Small intestine (tissue), 16 donors: ENCODE data around the gene NACAD. TPM values are rescaled to one million over a fixed set of nuclear protein-coding genes. Genes with fewer than 3 reads are reported as not detected.

Source experiments
- DNase-seq, 2 donors: peaks; one replicate each; pipeline versions ENCODE4 v3.0.0 to v3.0.0-alpha.2; 2013
- FAIRE-seq: peaks from 2 replicates; lab custom pipeline; 2012; peaks lifted over from hg19 to GRCh38; lab: Jason Lieb, UNC
- H3K27ac ChIP-seq, 3 donors: one replicate each; pipeline ENCODE4 v1.5.1; 2013; ENCODE audit warnings: low read length in 2 of 3, mild to moderate bottlenecking in 2 of 3, control low read depth in 1 of 3, inconsistent platforms in 1 of 3, low read depth in 1 of 3, moderate library complexity in 1 of 3
- H3K27me3 ChIP-seq, 3 donors: one replicate each; pipeline ENCODE4 v1.6.1; 2013; ENCODE audit warnings: low read length in 3 of 3, inconsistent platforms in 1 of 3; ENCODE audit not compliant: control insufficient read depth in 3 of 3, insufficient read depth in 3 of 3
- H3K36me3 ChIP-seq, 3 donors: one replicate each; pipeline ENCODE4 v1.6.1; 2013; ENCODE audit warnings: low read length in 3 of 3, inconsistent platforms in 1 of 3, low read depth in 1 of 3, mild to moderate bottlenecking in 1 of 3, moderate library complexity in 1 of 3; ENCODE audit not compliant: control insufficient read depth in 3 of 3, insufficient read depth in 2 of 3
- H3K4me1 ChIP-seq, 3 donors: one replicate each; pipeline ENCODE4 v1.6.1; 2013; ENCODE audit warnings: low read length in 2 of 3, inconsistent platforms in 1 of 3, low read depth in 1 of 3, mild to moderate bottlenecking in 1 of 3, moderate library complexity in 1 of 3; ENCODE audit not compliant: control insufficient read depth in 3 of 3, insufficient read depth in 2 of 3
- H3K4me3 ChIP-seq, 3 donors: one replicate each; pipeline ENCODE4 v1.5.1; 2013; ENCODE audit warnings: low read length in 3 of 3, control low read depth in 1 of 3, inconsistent platforms in 1 of 3, low read depth in 1 of 3, mild to moderate bottlenecking in 1 of 3, moderate library complexity in 1 of 3
- H3K9me3 ChIP-seq, 2 donors: one replicate each; pipeline ENCODE4 v1.6.1; 2013; ENCODE audit warnings: low read depth in 1 of 2, low read length in 1 of 2; ENCODE audit not compliant: control insufficient read depth in 2 of 2, insufficient read depth in 1 of 2
- WGBS, 3 donors: extraction: QIAGEN DNeasy Blood & Tissue Kit; methylation state at CpG; one replicate each; pipeline ENCODE4 v1.1.7; 2013; 5-methylcytosine and 5-hydroxymethylcytosine counted together
- long read RNA-seq, 10 donors: transcript quantifications; one replicate each; lab custom pipeline, GENCODE V29; 2026
- polyA plus RNA-seq, 4 donors: library from polyadenylated mRNA; stranded (reverse) in 3 of 4; unstranded in 1 of 4; fragments of 200-250 nt in 3 of 4; fragments of 120-200 nt in 1 of 4; gene quantifications; one replicate each; pipeline versions ENCODE4 v1.2.1 to v1.2.3, GENCODE V29; 2013
- donor health status: healthy with polysubstance abuse.
- donor health status: control.
- donor health status: control.
- donor health status: Bipolar disorder and iron deficiency.
- donor health status: healthy.

NACAD gene
- 1 to 10 TPM in 2 of 4 donors, under 1 TPM in 2; 0.22 to 2.9 (median 1.1) TPM for polyA plus RNA-seq
- long read RNA-seq, donor 1: 0 reads
- long read RNA-seq, donor 2: 0 reads
- long read RNA-seq, donor 3: 0 reads
- long read RNA-seq, donor 4: 0 reads
- long read RNA-seq, donor 5: 0 reads
- long read RNA-seq, donor 6: 0 reads
- long read RNA-seq, donor 7, partial matches to known transcripts: 5 of 5 reads
- long read RNA-seq, donor 7, other reads (novel, unspliced or antisense): 0 of 5 reads
- long read RNA-seq, donor 8: 0 reads
- long read RNA-seq, donor 9: 0 reads
- long read RNA-seq, donor 10, partial matches to known transcripts: 6 of 6 reads
- long read RNA-seq, donor 10, other reads (novel, unspliced or antisense): 0 of 6 reads

GRCh38 chr7:45088821-45089340, at the start of gene NACAD:
TSS of gene NACAD (minus strand) at chr7:45088969. CDS start at chr7:45088894, 75 bp downstream.
- DNase-seq: peak in 1 of 2 donors; percentile 63
- Histone ChIP-seq H3K9me3 (peaks cover 0 to 2% of the 10 kb centered on the region in 2 donors), H3K36me3 (no peaks in the 10 kb centered on the region), H3K4me3 (peak within 1 kb of the TSS in 2 of 3 donors; percentile 44 to 48), H3K4me1 (peaks cover 0 to 4% (median 0%) of the 10 kb centered on the region in 3 donors), H3K27me3 (peaks cover 0 to 15% (median 2%) of the 10 kb centered on the region in 3 donors), H3K27ac (peak within 1 kb of the TSS in 1 of 3 donors; percentile 37)
- 1% methylated on average over 36 to 50 of the region's 50 CpGs for WGBS, 3 donors
- no peak for FAIRE-seq

GRCh38 chr7:45136106-45137060, 47.6 kb upstream of the NACAD start:
- FAIRE-seq: no peak
- 9 to 32% (median 24%) methylated on average over 9 of the region's 9 CpGs for WGBS, 3 donors

GRCh38 chr7:45133877-45134276, 45.1 kb upstream of the NACAD start:
- FAIRE-seq (no peak), DNase-seq (no peak)
- H3K4me3 ChIP-seq: no peak overlapping the region
- H3K4me1 ChIP-seq: peaks cover 0 to 21% (median 0%) of the 10 kb centered on the region in 3 donors
- H3K36me3 ChIP-seq: no peaks in the 10 kb centered on the region
- 92 to 93% (median 92%) methylated on average over 7 of the region's 7 CpGs for WGBS, 3 donors
- H3K9me3 ChIP-seq: no peaks in the 10 kb centered on the region
- H3K27ac ChIP-seq: no peak overlapping the region
- no peaks in the 10 kb centered on the region for H3K27me3 ChIP-seq

More at GRCh38 chr7:45136106-45137060, 47.6 kb upstream of the NACAD start:
- no peaks in the 10 kb centered on the region for H3K27me3 ChIP-seq
- peak; percentile 85 to 90 for DNase-seq
- H3K4me1 ChIP-seq: peaks cover 0 to 24% (median 0%) of the 10 kb centered on the region in 3 donors
- H3K27ac ChIP-seq: peak overlapping the region; percentile 38 to 77 (median 69)
- no peaks in the 10 kb centered on the region for H3K9me3 ChIP-seq
- H3K4me3 ChIP-seq: no peak overlapping the region
- no peaks in the 10 kb centered on the region for H3K36me3 ChIP-seq

GRCh38 chr7:45133352-45133751, 44.6 kb upstream of the NACAD start:
- H3K36me3 ChIP-seq: no peaks in the 10 kb centered on the region
- WGBS, 3 donors: 93 to 97% (median 93%) methylated on average over 4 of the region's 4 CpGs
- H3K4me1 ChIP-seq: peaks cover 0 to 18% (median 0%) of the 10 kb centered on the region in 3 donors
- no peaks in the 10 kb centered on the region for H3K9me3 ChIP-seq
- FAIRE-seq (no peak), DNase-seq (no peak)
- no peak overlapping the region for H3K4me3 ChIP-seq
- no peaks in the 10 kb centered on the region for H3K27me3 ChIP-seq
- no peak overlapping the region for H3K27ac ChIP-seq

- H3K36me3 ChIP-seq: no peaks in the 10 kb centered on the region
- WGBS, 3 donors: 68 to 81% (median 81%) methylated on average over 8 of the region's 8 CpGs
- H3K4me3 ChIP-seq: no peak overlapping the region
- H3K4me1 ChIP-seq: peaks cover 0 to 16% (median 0%) of the 10 kb centered on the region in 3 donors
- FAIRE-seq (no peak), DNase-seq (no peak)
- no peak overlapping the region for H3K27ac ChIP-seq
- no peaks in the 10 kb centered on the region for H3K9me3 ChIP-seq
- H3K27me3 ChIP-seq: no peaks in the 10 kb centered on the region
Measured at GRCh38 chr7:45132708-45133320, 44.0 kb upstream of the NACAD start.

GRCh38 chr7:45131891-45132290, 43.1 kb upstream of the NACAD start:
- H3K27ac ChIP-seq: no peak overlapping the region
- H3K27me3 ChIP-seq: no peaks in the 10 kb centered on the region
- no peaks in the 10 kb centered on the region for H3K9me3 ChIP-seq
- no peak for DNase-seq
- H3K4me1 ChIP-seq: peaks cover 0 to 10% (median 0%) of the 10 kb centered on the region in 3 donors
- 74 to 89% (median 85%) methylated on average over 4 of the region's 4 CpGs for WGBS, 3 donors
- no peaks in the 10 kb centered on the region for H3K36me3 ChIP-seq
- H3K4me3 ChIP-seq: no peak overlapping the region
- no peak for FAIRE-seq

- 31 to 77% (median 37%) methylated on average over 9 of the region's 9 CpGs for WGBS, 3 donors
- H3K27ac ChIP-seq: no peak overlapping the region
- H3K4me1 ChIP-seq: peaks cover 0 to 1% (median 0%) of the 10 kb centered on the region in 3 donors
- no peaks in the 10 kb centered on the region for H3K9me3 ChIP-seq
- H3K36me3 ChIP-seq: no peaks in the 10 kb centered on the region
- H3K27me3 ChIP-seq: no peaks in the 10 kb centered on the region
- FAIRE-seq: no peak
- no peak for DNase-seq
- no peak overlapping the region for H3K4me3 ChIP-seq
Measured at GRCh38 chr7:45130910-45131309, 42.1 kb upstream of the NACAD start.
